B cell (primary cell): Measurements from ENCODE around the gene DUSP5. TPM values are rescaled to one million over a fixed set of nuclear protein-coding genes. Genes with fewer than 3 reads are reported as not detected.

Experiments used
- ATAC-seq: fragments of 200-7000 bp; cut with Tn5 transposase; one replicate; pipeline ENCODE4 v1.10.0; 2021; ENCODE audit warnings: low read depth, mild to moderate bottlenecking, moderate number of reproducible peaks, moderate library complexity
- CTCF ChIA-PET: fragments of 350-600 bp; sonication (Branson Sonifier 250); formaldehyde crosslinking; loops from one replicate; lab custom pipeline; 2021; ENCODE audit warnings: antibody characterized with exemption, inconsistent platforms; lab: Charles Lee
- POLR2A ChIA-PET: fragments of 350-600 bp; sonication (Branson Sonifier 250); formaldehyde crosslinking; loops from one replicate; lab custom pipeline; 2021; ENCODE audit warnings: antibody characterized with exemption; lab: Charles Lee
- DNase-seq: peaks from one replicate; pipeline ENCODE4 v3.0.0; 2013
- H2AFZ ChIP-seq: 2 replicates; pipeline ENCODE4 v1.6.1; 2012; ENCODE audit warnings: mild to moderate bottlenecking, low read depth, low read length; ENCODE audit not compliant: insufficient read depth, poor library complexity, severe bottlenecking
- H3K27ac ChIP-seq, 2 donors: 1 replicate in 1 of 2; 2 replicates in 1 of 2; pipeline ENCODE4 v1.5.1; 2012 to 2013; ENCODE audit warnings: low read length in 2 of 2, mild to moderate bottlenecking in 2 of 2, moderate library complexity in 1 of 2
- H3K27me3 ChIP-seq, 4 experiments: fragments of 200-600 bp in 1 of 4; sonication (generic) in 1 of 4; replicated peaks in 1 of 4; 1 replicate in 2 of 4; 2 replicates in 2 of 4; pipeline versions ENCODE4 v1.6.1 to v1.7.0; 2013 to 2016; ENCODE audit warnings: low read length in 3 of 4, mild to moderate bottlenecking in 2 of 4, mixed read lengths in 1 of 4, moderate library complexity in 1 of 4; ENCODE audit not compliant: insufficient read depth in 4 of 4, control insufficient read depth in 3 of 4; ENCODE audit errors: control extremely low read depth in 1 of 4
- H3K36me3 ChIP-seq, 2 experiments: replicated peaks in 1 of 2; 1 replicate in 1 of 2; 2 replicates in 1 of 2; pipeline versions ENCODE4 v1.6.1 to v1.7.1; 2013; ENCODE audit warnings: low read length in 1 of 2; ENCODE audit not compliant: insufficient read depth in 2 of 2, control insufficient read depth in 1 of 2; ENCODE audit errors: control extremely low read depth in 1 of 2, extremely low read depth in 1 of 2
- H3K4me1 ChIP-seq, 2 donors: fragments of 200-600 bp in 1 of 2; sonication (generic) in 1 of 2; 1 replicate in 1 of 2; 2 replicates in 1 of 2; pipeline versions ENCODE4 v1.5.1 to v1.6.1; 2013 to 2017; ENCODE audit warnings: low read length in 2 of 2; ENCODE audit not compliant: control insufficient read depth in 2 of 2, insufficient read depth in 2 of 2
- H3K4me2 ChIP-seq: replicated peaks from 2 replicates; pipeline ENCODE3; 2012; ENCODE audit warnings: mild to moderate bottlenecking, low read depth, low read length; ENCODE audit not compliant: poor library complexity, severe bottlenecking
- H3K4me3 ChIP-seq, 5 experiments: fragments of 200-600 bp in 1 of 5; sonication (generic) in 1 of 5; 1 replicate in 3 of 5; 2 replicates in 2 of 5; pipeline versions ENCODE4 v1.5.1 to v1.7.0; 2011 to 2016; ENCODE audit warnings: low read length in 4 of 5, mild to moderate bottlenecking in 4 of 5, low read depth in 2 of 5, control low read depth in 1 of 5, moderate library complexity in 1 of 5; ENCODE audit not compliant: insufficient read depth in 1 of 5; ENCODE audit errors: control extremely low read depth in 1 of 5, extremely low read depth in 1 of 5
- H3K79me2 ChIP-seq: fragments of 200-600 bp; sonication (generic); one replicate; pipeline ENCODE4 v1.6.0; 2016; ENCODE audit warnings: low read length; ENCODE audit not compliant: control insufficient read depth, insufficient read depth
- H3K9ac ChIP-seq: fragments of 200-600 bp; sonication (generic); 2 replicates; pipeline ENCODE4 v1.6.1; 2017; ENCODE audit warnings: mild to moderate bottlenecking, low read length, moderate library complexity
- H3K9me3 ChIP-seq, 3 donors: one replicate each; pipeline versions ENCODE4 v1.6.1 to v1.7.1; 2013; ENCODE audit warnings: low read length in 2 of 3; ENCODE audit not compliant: control insufficient read depth in 2 of 3, insufficient read depth in 1 of 3; ENCODE audit errors: control extremely low read depth in 1 of 3
- H4K20me1 ChIP-seq: 2 replicates; pipeline ENCODE4 v1.6.0; 2012; ENCODE audit warnings: mild to moderate bottlenecking, low read length; ENCODE audit not compliant: insufficient read depth, control insufficient read depth, poor library complexity, severe bottlenecking
- H3K27ac Mint-ChIP-seq: one replicate; pipeline ENCODE4 v1.8.0; 2021; ENCODE audit warnings: mixed read lengths
- H3K27me3 Mint-ChIP-seq: one replicate; pipeline ENCODE4 v1.8.0; 2021; ENCODE audit warnings: mixed read lengths
- H3K4me1 Mint-ChIP-seq: one replicate; pipeline ENCODE4 v1.8.0; 2021; ENCODE audit warnings: mixed read lengths
- H3K4me3 Mint-ChIP-seq: one replicate; pipeline ENCODE4 v1.8.0; 2021; ENCODE audit warnings: mixed read lengths
- H3K9me3 Mint-ChIP-seq: one replicate; pipeline ENCODE4 v1.8.0; 2022; ENCODE audit warnings: mixed read lengths; ENCODE audit not compliant: insufficient read depth
- CTCF ChIP-seq: fragments of 200-600 bp; IDR thresholded peaks from one replicate; pipeline ENCODE4 v1.8.0; 2022; ENCODE audit warnings: antibody characterized with exemption, mild to moderate bottlenecking
- EZH2 ChIP-seq: IDR thresholded peaks from 2 replicates; pipeline ENCODE4 v1.6.1; 2012; ENCODE audit warnings: borderline replicate concordance, low read depth, mild to moderate bottlenecking, moderate library complexity, low read length; ENCODE audit not compliant: insufficient read depth, poor library complexity, severe bottlenecking
- WGBS: methylation state at CpG from one replicate; pipeline ENCODE4 v1.1.5; 2013; ENCODE audit warnings: missing lambda C conversion rate; ENCODE audit not compliant: insufficient coverage; 5-methylcytosine and 5-hydroxymethylcytosine counted together
- intact Hi-C: fragments of 100-400 bp; cut with micrococcal nuclease; formaldehyde crosslinking; loops from one replicate; pipeline ENCODE4 v1.10.0; 2022
- polyA plus RNA-seq: library from polyadenylated mRNA; depleted of rRNA; stranded (reverse); fragments of >200 nt; gene quantifications from 2 replicates; pipeline ENCODE4 v1.2.3, GENCODE V29; 2012
- total RNA-seq, 2 donors: library from RNA; stranded (reverse); fragments of 120-200 nt in 1 of 2; gene quantifications; 1 replicate in 1 of 2; 2 replicates in 1 of 2; pipeline versions ENCODE4 v1.2.3 to v1.2.4, GENCODE V29; 2013 to 2022

Gene DUSP5
- total and polyA plus RNA-seq, 2 donors (not counting 1 experiment from before 2014, with no cell fraction given), result 10.0 to 71.0 TPM

DNA sequence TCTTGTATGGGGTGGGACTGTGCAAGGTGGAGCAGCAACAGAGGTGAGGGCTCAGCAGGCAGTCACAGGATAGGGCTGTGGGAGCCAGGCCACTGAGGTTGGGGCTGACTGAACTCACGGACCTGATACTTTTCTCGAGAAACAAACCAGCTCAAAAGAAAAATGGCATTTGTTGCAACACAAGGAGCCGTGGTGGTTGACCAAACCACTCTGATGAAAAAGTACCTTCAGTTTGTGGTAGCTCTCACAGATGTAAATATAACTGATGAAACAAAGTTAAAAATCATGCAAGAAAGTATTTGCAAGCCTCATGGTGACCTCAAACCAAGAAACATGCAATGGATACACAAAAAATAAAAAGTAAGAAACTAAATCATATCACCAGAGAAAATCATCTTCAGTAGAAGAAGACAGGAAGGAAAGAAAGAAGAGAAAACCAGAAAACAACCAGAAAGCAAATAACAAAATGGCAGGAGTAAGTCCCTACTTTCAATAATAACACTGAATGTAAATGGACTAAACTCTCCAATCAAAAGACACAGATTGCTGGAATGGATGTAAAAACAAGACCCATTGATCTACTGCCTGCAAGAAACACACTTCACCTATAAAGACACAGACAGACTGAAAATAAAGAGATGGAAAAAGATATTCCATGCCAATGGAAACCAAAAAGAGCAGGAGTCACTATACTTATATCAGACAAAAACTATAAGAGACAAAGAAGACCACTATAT is 48.9 kb upstream of the DUSP5 start:
- H3K9me3 ChIP-seq, result no peaks in the 10 kb centered on the region
- H3K79me2 ChIP-seq, result no peaks in the 10 kb centered on the region
- no peaks in the 10 kb centered on the region for H4K20me1 ChIP-seq
- 100% methylated on average over 3 of the region's 3 CpGs for WGBS
- H3K9ac ChIP-seq, result no peak overlapping the region
- no peaks in the 10 kb centered on the region for H3K4me1 ChIP-seq
- peaks cover 0 to 6% (median 2%) of the 10 kb centered on the region in 4 experiments for H3K27me3 ChIP-seq
- no peak for ATAC-seq
- intact Hi-C loops, result no loop called here
- no peaks in the 10 kb centered on the region for H3K4me1 Mint-ChIP-seq
- H3K4me3 ChIP-seq, result no peak overlapping the region
- H3K27ac Mint-ChIP-seq, result no peak overlapping the region
- ChIA-PET POLR2A (no interaction called here), CTCF (no interaction called here)
- H3K4me2 ChIP-seq, result no peak overlapping the region
- peaks cover 13% of the 10 kb centered on the region for H3K27me3 Mint-ChIP-seq
- H2AFZ ChIP-seq, result no peak overlapping the region
- no peaks in the 10 kb centered on the region for H3K36me3 ChIP-seq
- no peaks in the 10 kb centered on the region for H3K9me3 Mint-ChIP-seq
- no peak overlapping the region for H3K4me3 Mint-ChIP-seq
- no peak for TF ChIP-seq CTCF
- TF ChIP-seq EZH2, result no peak
- no peak overlapping the region for H3K27ac ChIP-seq
- DNase-seq, result no peak

- H3K9ac ChIP-seq, result no peak overlapping the region
- H3K4me3 ChIP-seq, result no peak overlapping the region
- WGBS, result 0% methylated on average over 2 of the region's 3 CpGs
- no peaks in the 10 kb centered on the region for H3K36me3 ChIP-seq
- no peaks in the 10 kb centered on the region for H4K20me1 ChIP-seq
- peaks cover 54% of the 10 kb centered on the region in 2 donors for H3K4me1 ChIP-seq
- H3K9me3 ChIP-seq, result no peaks in the 10 kb centered on the region
- Mint-ChIP-seq H3K27me3 (peaks cover 3% of the 10 kb centered on the region), H3K4me3 (peak overlapping the region; percentile 48), H3K27ac (peak overlapping the region; percentile 7), H3K4me1 (peaks cover 55% of the 10 kb centered on the region), H3K9me3 (no peaks in the 10 kb centered on the region)
- ATAC-seq (no peak), DNase-seq (peak; percentile 20)
- POLR2A ChIA-PET, result interaction anchor here (0.7 kb wide), 1 partner anchor 43 kb away, joined by 3 read pairs; no protein-coding TSS in a partner anchor
- peak overlapping the region; percentile 17 for H3K4me2 ChIP-seq
- H3K79me2 ChIP-seq, result no peaks in the 10 kb centered on the region
- no peaks in the 10 kb centered on the region for H3K27me3 ChIP-seq
- CTCF ChIA-PET, result interaction anchor here (0.9 to 2.2 kb wide), 4 partner anchors 38 to 149 kb away, joined by 3 to 8 read pairs (median 4); no protein-coding TSS in a partner anchor
- intact Hi-C loops, result loop anchor here (5.0 kb wide), 1 partner anchor 43 kb away; no protein-coding TSS in a partner anchor
- no peak overlapping the region for H3K27ac ChIP-seq
- no peak overlapping the region for H2AFZ ChIP-seq
- TF ChIP-seq CTCF (no peak), EZH2 (no peak)
Measured at GRCh38 chr10:110455446-110455845, 42.3 kb upstream of the DUSP5 start.
